Measurements from ENCODE around the gene COBL. TPM values are rescaled to one million over a fixed set of nuclear protein-coding genes. Genes with fewer than 3 reads are reported as not detected.

Gene COBL
- total and polyA plus RNA-seq, 2 of the 4 experiments (the other 2 are of a cell fraction): under 0.01 TPM; not detected in 1

DNA sequence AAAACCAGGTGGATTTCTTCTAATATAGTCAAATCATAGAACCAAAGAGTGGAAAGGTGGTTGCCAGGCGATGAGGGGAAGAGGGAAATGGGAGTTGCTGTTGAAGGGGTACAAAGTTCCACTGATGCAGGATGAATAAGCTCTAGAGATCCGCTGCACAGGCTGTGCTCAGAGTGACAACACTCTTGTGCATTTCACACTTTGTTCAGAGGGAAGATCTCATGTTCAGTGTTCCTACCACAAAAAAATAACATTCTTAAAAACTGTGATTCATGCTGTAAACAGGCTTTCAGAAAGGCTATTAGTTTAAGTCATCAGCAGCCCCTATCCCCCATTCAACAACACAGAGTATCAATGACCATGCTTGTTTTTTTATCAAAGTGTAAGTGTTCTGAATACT lies 213.8 kb downstream of the COBL start:
- Histone ChIP-seq H2BK5ac (ENCODE audit: low read depth, low read length, poor library complexity, severe bottlenecking) (no peak overlapping the region), H2BK15ac (ENCODE audit: low read depth, low read length) (no peak overlapping the region), H3K9ac (ENCODE audit: low read depth, low read length) (no peak overlapping the region), H3K36me3 (ENCODE audit: control insufficient read depth, insufficient read depth, low read length) (no peaks in the 10 kb centered on the region), H2BK120ac (ENCODE audit: low read depth, low read length) (no peak overlapping the region), H3K79me1 (ENCODE audit: low read depth in 1 of 2, low read length in 2 of 2) (no peaks in the 10 kb centered on the region), H3K4me1 (ENCODE audit: control insufficient read depth, insufficient read depth, low read length) (no peaks in the 10 kb centered on the region), H3K4ac (ENCODE audit: low read depth, low read length) (no peak overlapping the region), H3K4me2 (ENCODE audit: low read depth, low read length) (no peak overlapping the region), H3K27ac (ENCODE audit: insufficient read depth, low read length) (no peak overlapping the region), H3K23ac (ENCODE audit: low read depth, low read length) (no peak overlapping the region), H4K20me1 (ENCODE audit: insufficient read depth, low read length) (no peaks in the 10 kb centered on the region), H4K8ac (ENCODE audit: low read depth in 2 of 2, low read length in 2 of 2) (no peak overlapping the region), H3K4me3 (ENCODE audit: insufficient read depth, low read depth, low read length) (no peak overlapping the region), H3K27me3 (ENCODE audit: control insufficient read depth, insufficient read depth, low read length) (no peaks in the 10 kb centered on the region; the same call in 1 of the 2 replicates), H2AK5ac (ENCODE audit: low read depth, low read length) (no peak overlapping the region), H4K91ac (ENCODE audit: insufficient read depth, low read depth, low read length) (no peak overlapping the region), H2BK20ac (ENCODE audit: low read depth, low read length) (no peak overlapping the region), H3K56ac (ENCODE audit: extremely low read depth, insufficient read depth, low read length) (no peak overlapping the region), H4K5ac (ENCODE audit: low read depth, low read length) (no peak overlapping the region), H3K9me3 (ENCODE audit: control insufficient read depth, insufficient read depth, low read length) (no peaks in the 10 kb centered on the region), H2AK9ac (replicated peaks; ENCODE audit: low read depth, low read length, poor library complexity) (no peak overlapping the region), H3K9me1 (ENCODE audit: insufficient read depth, low read length) (no peaks in the 10 kb centered on the region), H3K18ac (ENCODE audit: low read depth, low read length) (no peak overlapping the region), H3K14ac (replicated peaks; ENCODE audit: low read depth, low read length) (no peak overlapping the region), H2AFZ (replicated peaks; ENCODE audit: low read length, poor library complexity) (no peak overlapping the region)
- no CpG with 5 or more reads among the region's 2 CpGs for WGBS, 2 experiments (ENCODE audit: extremely low coverage in 2 of 2, insufficient read length in 1 of 2)
- CTCF ChIA-PET: no interaction called here
- POLR2A ChIA-PET (ENCODE audit: unreplicated experiment): no interaction called here
- in situ Hi-C loops (cut with MboI; ENCODE audit: low sequenced_read_pairs): no loop called here
- ATAC-seq (ENCODE audit: low read depth) (no peak), DNase-seq (no peak)
- dilution Hi-C loops (cut with HindIII; ENCODE audit: low sequenced_read_pairs, unreplicated experiment): no loop called here
- TF ChIP-seq RAD21 (IDR thresholded peaks at IDR 0.05; ENCODE audit: low read length) (no peak), MAZ (IDR thresholded peaks at IDR 0.05; ENCODE audit: borderline replicate concordance, low read depth, low read length) (no peak), FOS (IDR thresholded peaks at IDR 0.05; ENCODE audit: low read depth, low read length) (no peak), CEBPB (IDR thresholded peaks at IDR 0.05; ENCODE audit: low read depth, low read length) (no peak), CHD1 (IDR thresholded peaks at IDR 0.05; ENCODE audit: low read depth, low read length) (no peak), BHLHE40 (IDR thresholded peaks at IDR 0.05; ENCODE audit: low read depth, low read length) (no peak), SMC3 (IDR thresholded peaks at IDR 0.05; ENCODE audit: low read depth, low read length) (no peak), MXI1 (IDR thresholded peaks at IDR 0.05; ENCODE audit: borderline replicate concordance, low read depth, low read length) (no peak), RCOR1 (IDR thresholded peaks at IDR 0.05; ENCODE audit: insufficient replicate concordance, low read length) (no peak)
- TF ChIP-seq, protein P1, sequence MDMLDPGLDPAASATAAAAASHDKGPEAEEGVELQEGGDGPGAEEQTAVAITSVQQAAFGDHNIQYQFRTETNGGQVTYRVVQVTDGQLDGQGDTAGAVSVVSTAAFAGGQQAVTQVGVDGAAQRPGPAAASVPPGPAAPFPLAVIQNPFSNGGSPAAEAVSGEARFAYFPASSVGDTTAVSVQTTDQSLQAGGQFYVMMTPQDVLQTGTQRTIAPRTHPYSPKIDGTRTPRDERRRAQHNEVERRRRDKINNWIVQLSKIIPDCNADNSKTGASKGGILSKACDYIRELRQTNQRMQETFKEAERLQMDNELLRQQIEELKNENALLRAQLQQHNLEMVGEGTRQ (IDR thresholded peaks at IDR 0.05; ENCODE audit: low read depth, low read length): no peak
- TF ChIP-seq, protein P2, sequence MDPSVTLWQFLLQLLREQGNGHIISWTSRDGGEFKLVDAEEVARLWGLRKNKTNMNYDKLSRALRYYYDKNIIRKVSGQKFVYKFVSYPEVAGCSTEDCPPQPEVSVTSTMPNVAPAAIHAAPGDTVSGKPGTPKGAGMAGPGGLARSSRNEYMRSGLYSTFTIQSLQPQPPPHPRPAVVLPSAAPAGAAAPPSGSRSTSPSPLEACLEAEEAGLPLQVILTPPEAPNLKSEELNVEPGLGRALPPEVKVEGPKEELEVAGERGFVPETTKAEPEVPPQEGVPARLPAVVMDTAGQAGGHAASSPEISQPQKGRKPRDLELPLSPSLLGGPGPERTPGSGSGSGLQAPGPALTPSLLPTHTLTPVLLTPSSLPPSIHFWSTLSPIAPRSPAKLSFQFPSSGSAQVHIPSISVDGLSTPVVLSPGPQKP (IDR thresholded peaks at IDR 0.05; ENCODE audit: borderline replicate concordance, low read depth, low read length): no peak
- TF ChIP-seq, protein P3, sequence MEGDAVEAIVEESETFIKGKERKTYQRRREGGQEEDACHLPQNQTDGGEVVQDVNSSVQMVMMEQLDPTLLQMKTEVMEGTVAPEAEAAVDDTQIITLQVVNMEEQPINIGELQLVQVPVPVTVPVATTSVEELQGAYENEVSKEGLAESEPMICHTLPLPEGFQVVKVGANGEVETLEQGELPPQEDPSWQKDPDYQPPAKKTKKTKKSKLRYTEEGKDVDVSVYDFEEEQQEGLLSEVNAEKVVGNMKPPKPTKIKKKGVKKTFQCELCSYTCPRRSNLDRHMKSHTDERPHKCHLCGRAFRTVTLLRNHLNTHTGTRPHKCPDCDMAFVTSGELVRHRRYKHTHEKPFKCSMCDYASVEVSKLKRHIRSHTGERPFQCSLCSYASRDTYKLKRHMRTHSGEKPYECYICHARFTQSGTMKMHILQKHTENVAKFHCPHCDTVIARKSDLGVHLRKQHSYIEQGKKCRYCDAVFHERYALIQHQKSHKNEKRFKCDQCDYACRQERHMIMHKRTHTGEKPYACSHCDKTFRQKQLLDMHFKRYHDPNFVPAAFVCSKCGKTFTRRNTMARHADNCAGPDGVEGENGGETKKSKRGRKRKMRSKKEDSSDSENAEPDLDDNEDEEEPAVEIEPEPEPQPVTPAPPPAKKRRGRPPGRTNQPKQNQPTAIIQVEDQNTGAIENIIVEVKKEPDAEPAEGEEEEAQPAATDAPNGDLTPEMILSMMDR (conservative IDR thresholded peaks at IDR 0.05; ENCODE audit: low read depth, low read length): no peak
- no TSS peak for BruUV-seq (replicated peaks)
- intact Hi-C loops (cut with micrococcal nuclease): no loop called here

All from IMR-90 (cell line).